ENCODE results near the gene AP4E1.
"Not testable (repeated sequence)": the region's sequence is repeated elsewhere in the genome, so short reads cannot be mapped to it uniquely, and the experiment has no call there.

AP4E1 gene

DNA sequence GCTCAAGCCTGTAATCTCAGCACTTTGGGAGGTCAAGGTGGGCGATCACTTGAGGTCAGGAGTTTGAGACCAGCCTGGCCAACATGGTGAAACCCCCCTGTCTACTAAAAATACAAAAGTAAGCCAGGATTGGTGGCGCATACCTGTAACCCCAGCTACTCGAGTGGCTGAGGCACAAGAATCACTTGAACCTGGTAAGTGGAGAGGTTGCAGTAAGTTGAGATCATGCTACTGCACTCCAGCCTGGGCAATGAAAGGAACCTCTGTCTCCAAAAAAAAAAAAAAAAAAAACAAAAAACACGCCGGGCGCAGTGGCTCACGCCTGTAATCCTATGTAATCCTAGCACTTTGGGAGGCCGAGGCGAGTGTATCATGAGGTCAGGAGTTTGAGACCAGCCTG lies 18.9 kb upstream of the AP4E1 start:
- no peak for DNase-seq

DNA sequence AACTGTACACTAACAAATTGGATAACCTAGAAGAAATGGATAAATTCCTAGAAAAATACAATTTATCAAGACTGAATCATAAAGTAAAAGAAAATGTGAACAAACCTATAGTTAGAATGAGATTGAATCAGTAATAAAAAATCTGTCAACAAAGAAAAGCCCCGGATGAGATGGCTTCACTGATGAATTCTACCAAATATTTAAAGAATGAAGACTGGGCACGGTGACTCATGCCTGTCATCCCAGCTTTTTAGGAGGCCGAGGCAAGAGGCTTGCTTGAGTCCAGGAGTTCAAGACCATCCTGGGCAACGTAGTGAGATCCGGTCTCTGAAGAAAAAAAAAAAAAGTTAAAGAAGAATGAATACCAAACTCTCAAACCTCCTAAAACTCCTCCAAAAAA lies 17.7 kb upstream of the AP4E1 start:
- DNase-seq = no peak

DNA sequence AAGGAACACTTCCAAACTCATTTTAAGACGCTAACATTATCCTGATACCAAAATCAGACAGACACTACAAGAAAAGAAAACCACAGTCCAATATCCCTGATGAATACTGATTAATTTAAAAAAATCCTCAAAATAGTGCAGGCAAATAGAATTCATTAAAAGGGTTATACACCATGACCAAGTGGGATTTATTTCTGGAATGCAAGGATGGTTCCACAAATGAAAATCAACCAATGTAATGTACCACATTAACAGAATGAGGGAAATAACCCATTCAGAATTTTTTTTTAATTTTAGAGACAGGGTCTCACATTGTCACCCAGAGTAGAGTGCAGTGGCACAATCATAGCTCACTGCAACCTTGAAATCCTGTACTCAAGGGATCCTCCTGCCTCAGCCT lies 17.3 kb upstream of the AP4E1 start:
- no peak for DNase-seq

DNA sequence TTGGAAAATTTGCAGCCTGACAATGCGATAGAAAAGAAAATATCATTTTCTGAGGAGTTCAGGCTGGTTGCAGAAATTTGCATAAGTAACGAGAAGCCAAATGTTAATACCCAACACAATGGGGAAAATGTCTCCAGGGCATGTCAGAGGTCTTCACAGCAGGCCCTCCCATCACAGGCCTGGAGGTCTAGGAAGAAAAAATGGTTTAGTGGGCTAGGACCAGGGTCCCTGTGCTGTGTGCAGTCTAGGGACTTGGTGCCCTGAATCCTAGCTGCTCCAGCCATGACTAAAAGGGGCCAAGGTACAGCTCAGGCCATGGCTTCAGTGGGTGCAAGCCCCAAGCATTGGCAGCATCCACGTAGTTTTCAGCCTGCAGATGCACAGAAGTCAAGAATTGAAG lies 14.5 kb upstream of the AP4E1 start:
- no peak for DNase-seq

DNA sequence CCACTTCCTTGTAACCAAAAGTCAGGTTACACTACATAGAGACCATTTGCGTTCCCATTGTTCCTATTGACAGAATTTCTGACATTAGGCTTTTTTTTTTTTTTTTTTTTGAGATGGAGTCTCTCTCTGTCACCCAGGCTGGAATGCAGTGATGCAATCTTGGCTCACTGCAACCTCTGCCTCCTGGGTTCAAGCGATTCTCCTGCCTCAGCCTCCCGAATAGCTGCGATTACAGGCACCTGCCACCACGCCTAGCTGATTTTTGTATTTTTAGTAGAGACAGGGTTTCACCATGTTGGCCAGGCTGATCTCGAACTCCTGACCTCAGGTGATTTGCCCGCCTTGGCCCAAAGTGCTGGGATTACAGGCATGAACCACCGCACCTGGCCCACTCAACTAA lies 7.1 kb upstream of the AP4E1 start:
- not testable (repeated sequence) for DNase-seq

DNA sequence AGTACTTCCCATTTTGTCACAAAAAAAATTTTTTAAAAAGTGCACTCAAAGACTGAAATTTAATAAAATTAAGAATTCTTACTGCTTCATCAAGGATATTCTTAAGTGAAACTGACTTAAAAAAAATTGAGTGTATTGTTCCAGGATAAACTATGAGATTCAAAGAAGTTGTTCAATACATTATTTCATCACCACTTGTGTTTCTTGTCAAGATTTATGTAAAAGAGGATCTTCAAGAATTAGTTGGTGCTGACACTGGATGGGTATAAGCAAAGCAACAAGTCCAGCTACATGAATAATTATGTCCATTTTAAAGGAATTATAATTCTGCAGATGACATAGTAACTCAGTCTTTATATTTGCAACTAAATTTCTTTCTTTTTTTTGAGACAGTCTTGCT lies 4.3 kb upstream of the AP4E1 start:
- peak in 3 of 4 experiments; percentile 3 to 56 (median 53) for DNase-seq

DNA sequence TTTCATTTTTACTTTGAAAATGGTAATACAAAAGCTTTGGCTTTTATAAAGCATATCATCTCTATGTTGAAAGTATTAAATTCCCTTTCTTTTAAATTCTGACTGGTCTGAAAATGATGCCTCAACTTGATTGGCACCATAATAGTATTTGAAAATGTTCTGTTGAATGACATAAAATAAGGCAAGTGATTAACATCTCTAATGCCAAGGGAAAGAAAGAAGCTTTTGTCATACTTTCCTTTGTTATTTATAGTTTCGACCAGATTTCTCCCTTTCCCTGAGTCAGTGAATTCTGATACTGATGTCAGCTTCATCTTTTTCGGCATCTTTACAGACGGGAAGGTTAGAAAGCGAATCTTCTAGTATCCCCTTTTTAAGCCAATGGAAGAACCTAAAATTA lies 3.4 kb upstream of the AP4E1 start:
- DNase-seq = no peak

DNA sequence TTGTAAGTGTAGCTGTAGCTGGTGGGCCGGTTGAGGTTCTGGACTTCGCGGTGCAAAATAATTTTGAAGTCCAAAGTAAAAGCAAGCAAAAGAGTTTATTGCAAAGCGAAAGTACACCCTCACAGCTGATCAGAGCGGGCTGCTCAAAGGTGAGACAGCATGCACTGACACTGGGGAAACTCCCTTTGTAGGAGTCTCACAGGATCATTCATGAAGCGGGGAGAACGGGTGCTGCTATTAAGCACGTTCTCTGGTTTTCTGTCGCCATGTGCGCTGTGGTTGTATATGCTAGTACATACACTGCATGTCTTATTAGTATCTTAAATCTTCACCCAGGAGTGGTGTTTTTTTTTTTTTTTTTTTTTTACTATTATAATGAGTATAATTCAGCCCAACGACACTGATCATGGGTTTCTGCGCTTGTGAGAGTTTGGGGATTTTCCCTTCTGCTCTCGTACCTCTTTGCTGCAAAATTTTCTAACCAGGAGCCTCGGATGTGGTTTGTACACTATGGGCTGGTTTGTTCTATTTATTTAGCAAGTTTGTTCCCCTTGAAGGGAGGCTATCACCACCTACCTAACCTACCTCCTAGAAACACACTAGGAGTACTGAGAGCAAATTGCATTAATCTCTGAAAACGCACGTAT lies 1.4 kb upstream of the AP4E1 start:
- DNase-seq = peak; percentile 22 to 50 (median 42)

DNA sequence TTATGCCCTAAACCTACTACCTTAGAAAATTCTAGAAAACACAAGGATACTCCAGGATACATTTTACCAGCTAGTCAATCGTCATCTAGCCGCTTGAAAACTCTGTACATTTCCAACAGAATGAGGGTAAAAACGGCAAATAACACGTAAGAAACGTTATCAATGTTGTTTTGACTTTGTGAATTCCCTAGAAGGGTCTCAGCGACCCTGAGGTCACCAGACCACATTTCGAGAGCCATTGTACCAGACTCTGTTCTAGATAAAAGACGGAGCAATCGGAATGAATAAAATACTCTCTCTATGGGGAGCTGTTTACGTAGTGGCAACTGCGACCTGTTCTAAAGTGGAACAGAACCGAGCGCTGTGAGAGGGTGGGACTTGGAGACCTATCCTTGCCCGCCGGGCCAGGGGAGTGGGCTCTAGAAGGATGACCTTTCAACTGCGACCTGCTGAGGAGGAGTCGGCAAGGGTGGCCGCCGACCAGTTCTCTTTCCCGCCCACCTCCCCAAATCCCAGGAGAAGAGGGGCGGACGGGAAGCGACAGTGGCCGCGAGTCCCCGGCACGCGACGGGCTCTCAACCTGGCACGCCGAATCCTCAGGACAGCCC lies 778 bp upstream of the AP4E1 start:
- no peak for DNase-seq

DNA sequence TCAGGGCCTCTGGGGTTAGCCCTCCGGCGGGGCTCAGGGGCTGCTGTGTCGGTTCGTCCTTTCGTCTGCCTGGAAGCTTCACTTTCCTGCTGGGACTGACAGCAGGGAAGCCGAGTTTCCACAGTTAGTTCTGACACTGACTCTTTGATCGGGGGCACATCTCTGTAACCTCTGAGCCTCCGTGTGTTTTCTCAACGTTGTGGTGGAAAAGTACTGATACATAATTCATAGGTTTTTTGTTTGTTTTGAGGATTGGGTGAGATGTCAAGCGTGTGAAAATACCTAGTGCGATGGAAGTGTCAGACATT lies 481 bp downstream of the AP4E1 start:
- no peak for DNase-seq

DNA sequence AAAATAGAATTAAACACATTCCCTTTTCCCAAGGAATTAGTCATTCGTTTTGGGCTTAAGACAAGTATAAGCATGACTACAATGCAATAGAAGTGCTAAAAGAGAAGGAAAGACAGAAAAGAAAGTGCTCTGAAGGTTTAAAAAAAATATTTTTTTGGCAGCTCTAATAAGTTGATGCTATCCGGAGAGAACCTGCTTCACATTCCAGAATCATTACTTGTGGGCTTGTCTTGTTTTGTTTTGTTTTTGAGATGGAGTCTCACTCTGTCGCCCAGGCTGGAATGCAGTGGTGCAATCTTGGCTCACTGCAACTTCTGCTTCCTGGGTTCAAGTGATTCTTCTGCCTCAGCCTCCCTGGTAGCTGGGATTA lies 1.9 kb downstream of the AP4E1 start:
- not testable (repeated sequence) for DNase-seq

DNA sequence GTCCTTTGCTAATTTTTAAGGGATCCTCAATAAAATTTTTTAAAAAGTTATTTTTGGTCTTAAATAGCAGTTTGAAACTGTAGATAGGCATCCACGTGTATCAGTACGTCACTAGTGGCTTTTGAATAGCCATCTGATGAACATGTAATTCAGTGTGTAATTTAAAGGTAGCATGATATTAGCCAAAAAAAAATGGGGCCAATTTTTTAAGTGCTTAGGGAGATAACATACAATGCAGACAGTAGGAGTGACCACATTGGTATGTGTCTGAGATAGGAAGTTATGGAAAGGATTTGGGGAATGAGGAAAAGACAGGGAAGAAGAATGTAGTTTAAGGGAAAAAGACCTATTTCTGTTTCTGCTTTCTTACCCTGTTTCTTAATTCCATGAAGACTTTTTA lies 2.5 kb downstream of the AP4E1 start:
- DNase-seq = no peak

DNA sequence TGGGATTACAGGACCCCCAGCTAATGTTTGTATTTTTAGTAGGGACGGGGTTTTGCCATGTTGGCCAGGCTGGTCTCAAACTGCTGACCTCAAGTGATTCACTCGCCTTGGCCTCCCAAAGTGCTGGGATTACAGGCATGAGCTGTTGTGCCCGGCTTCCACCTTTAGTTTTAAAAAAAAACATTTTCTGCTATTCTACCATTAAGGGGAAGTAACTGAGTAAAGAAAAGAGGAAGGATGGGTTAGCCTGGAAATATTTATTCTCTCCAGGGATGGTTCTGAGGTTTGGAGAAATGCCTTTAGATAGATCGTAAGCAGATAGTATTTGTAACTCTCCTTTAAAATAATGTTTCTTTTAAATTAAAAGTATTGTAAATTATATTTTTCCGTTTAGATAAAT lies 3.1 kb downstream of the AP4E1 start:
- DNase-seq = peak; percentile 50 to 77 (median 63)

DNA sequence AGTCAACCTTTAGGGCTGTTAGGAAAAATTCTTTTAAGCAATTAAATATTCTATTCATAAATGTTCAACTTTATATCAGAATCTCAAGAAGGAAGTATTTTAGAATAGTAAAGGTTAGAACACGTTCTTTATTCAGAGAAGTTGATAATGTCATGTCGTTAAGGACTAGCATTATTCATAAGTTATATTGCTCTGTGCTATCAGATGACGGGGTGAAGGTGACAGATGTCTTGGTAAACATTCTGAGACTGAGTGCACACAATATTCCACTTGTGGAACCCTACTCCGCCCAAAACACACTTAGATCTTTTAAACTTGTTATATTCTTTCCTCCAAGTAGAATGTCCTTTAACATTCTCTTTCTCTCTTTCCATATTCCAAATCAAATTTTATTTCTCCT lies 7.9 kb downstream of the AP4E1 start:
- no peak for DNase-seq

DNA sequence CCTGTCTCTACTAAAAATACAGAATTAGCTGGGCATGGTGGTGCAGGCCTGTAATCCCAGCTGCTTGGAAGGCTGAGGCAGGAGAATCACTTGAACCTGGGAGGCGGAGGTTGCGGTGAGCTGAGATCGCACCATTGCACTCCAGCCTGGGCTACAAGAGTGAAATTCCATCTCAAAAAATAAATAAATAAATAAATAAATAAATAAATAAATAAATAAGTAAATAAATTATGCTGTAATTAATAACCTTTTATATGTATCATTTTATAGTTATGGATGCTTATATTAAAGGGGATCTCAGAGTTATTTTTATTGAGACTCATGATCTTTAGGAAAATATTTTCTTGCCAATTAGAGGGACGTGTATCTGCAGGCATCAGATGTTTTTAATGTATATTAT lies 10.9 kb downstream of the AP4E1 start:
- not testable (repeated sequence) for DNase-seq

DNA sequence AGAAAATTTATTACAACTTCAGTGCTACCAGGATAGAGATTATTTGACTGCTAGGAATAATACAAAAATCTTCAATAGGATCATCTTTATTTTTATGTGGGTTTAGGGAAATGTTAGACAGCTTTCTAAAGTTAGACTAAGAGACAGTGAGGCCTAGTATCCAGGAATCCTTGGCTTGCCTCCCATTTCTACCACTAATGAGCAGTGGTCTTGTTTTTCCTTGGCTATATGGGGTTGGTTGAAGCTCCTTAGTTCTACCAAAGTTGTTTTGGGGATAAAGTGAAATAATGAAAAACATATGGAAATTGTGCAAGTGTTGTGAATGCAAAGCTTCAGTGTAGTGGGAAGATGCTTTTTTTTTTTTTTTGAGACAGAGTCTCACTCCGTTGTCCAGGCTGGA lies 16.8 kb downstream of the AP4E1 start:
- no peak for DNase-seq

DNA sequence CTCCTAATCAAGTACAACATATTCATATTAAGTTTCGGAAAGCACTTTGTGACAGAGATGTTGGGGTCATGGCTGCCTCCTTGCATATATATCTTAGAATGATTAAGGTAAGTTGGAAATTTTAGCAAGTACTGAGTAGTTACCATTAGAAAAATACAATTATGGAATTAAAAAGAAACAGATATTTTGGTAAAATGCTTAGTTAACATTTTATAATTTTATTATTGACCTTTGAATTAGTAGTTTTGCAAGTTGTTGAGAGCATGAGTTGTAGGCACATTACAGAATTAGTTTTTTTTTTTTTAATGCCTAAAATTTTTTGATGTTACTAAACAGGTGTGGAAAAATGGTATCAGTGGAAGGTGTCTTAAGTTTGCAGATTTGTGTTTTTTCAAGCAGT lies 20.6 kb downstream of the AP4E1 start:
- no peak for DNase-seq

DNA sequence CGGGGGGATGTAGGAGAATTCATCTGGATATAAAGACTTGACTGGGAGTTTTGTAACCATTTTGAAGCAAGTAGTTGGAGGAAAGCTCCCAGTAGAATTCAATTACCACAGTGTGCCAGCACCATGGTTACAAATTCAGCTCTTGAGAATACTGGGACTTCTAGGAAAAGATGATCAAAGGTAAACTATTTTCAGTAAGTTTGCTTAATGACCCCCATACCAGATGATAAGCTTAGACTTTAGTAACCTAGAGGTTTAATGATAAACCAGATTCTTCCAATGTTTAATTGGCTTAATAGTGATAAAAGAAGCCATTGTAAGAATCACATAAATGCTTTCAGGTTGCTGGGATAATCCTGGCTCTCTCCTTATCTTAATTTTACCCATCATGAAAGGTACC lies 22.3 kb downstream of the AP4E1 start:
- DNase-seq = no peak

DNA sequence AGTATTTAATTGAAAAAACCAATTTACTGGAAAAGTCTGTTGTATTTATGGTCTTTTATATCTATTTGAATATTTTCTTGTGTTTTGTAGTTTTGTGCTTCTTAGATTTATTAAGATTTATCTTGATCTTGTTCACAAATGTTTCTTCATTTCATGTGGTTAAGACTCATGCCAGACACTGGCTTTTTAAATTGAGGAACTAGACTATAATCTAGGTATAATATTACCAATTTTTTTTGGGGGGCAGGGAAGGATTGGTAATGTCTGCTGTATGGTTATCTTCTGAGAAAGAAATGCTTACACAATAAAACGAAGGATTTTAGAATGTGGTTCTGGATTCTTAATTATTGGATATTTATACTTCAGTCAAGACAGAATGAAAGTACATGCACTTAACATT lies 24.9 kb downstream of the AP4E1 start:
- peak in 2 of 4 experiments; percentile 47 to 54 for DNase-seq

DNA sequence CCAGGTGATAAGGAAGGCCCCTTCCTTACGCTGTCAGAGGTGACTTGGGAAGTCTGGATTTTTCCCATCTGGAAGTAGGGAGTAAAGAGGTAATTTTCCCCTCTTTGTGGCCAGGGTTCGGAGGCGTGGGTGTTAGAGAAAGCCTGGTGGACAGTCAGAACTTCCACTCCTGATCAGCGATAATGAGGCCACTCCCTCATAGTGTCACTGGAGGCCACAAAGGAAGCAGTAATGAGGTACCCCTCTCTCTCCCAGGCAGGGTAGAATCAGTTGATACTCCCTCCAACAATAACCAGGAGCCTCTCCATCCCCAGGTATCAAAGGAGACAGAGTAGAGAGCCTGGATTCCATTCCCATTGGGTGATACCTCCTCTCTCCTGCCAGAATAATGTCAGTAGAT lies 30.0 kb downstream of the AP4E1 start:
- no peak for DNase-seq

DNA sequence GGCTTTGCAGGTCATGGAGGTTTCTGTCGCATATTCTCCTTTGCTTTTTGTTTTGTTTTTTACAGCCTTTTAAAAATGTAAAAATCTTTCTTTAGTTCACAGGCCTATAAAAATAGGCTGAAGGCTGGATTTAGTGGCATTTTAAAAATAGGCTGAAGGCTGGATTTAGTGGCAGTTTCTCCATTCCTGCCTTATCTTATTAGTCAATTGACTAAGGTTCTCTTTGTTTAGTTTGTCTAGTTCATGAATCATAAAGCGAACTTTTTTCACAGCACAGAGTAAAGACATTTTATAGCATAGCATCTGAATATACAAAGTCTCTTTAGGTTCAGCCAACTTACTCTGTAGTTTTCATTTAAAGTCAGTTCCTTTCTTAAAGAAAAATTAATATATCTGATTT lies 31.4 kb downstream of the AP4E1 start:
- no peak for DNase-seq

DNA sequence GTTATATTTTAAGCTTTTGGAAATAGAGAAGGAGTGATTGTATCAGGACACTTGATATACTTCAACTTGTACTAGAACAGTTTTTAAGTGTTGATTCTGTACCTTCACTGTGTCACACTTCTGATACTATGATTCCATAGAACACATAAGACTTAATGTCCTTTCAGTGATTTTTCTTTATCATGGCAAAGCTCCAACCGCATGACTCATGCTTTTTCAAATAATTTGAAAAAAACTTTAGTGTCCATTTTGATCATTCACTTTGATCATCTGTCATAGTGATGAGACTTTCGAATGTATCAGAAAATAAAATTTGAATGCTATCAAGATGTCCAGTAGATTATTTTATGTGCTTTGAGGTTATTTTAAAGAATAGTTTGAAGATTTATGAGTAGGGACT lies 32.0 kb downstream of the AP4E1 start:
- DNase-seq = no peak

DNA sequence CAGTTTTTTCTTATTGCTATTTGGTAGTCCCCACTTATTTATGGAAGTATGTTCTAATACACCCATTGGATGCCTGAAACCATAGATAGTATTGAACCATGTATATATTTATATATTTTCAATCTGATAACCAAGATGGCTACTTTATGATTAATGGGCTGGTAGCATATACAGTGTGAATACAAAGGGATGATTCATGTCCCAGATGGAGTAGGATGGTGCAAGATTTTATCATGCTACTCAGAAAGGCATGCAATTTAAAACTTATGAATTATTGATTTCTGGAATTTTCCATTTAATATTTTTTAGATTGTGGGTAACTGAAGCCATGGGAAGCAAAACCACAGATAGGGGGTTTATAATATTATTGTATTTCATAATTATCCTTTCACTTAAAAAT lies 35.2 kb downstream of the AP4E1 start:
- no peak for DNase-seq

DNA sequence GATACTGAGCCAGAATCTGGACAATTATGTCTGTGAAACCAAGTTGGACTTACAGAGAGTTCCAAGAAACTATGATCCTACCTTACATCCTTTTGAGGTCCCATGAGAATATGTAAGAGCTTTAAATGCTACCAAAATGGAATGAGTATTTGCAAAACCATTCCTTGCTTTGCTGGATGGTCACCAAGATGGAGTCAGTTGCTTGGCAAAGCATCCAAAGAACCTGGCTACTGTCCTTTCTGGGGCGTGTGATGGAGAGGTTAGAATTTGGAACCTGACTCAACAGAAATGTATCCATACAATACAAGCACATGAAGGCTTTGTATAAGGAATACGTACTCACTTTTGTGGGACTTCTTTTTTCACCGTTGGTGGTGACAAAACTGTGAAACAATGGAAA lies 36.2 kb downstream of the AP4E1 start:
- DNase-seq = no peak

DNA sequence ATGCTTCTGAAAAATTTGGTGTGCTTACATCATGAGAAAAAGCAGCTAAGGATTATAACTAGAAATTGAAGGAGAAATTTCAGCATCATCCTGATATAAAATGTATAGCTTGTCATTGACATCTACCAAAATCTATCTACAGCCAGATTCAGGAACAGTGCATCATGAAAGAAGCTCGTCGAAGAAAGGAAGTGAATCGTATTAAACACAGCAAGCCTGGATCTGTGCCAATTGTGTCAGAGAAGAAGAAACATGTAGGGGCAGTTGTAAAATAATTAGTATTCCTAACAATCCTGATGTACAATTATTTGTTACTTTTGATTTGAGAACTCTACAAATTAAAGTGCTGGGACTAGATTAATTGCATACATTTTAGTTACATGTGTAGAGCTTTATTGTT lies 37.2 kb downstream of the AP4E1 start:
- peak; percentile 14 to 48 (median 28) for DNase-seq

Data from suppressor macrophage (primary cell).